ENCODE measurements around the gene RTBDN. TPM values are rescaled to one million over a fixed set of nuclear protein-coding genes. Genes with fewer than 3 reads are reported as not detected.
"Not testable (repeated sequence)": the region's sequence is repeated elsewhere in the genome, so short reads cannot be mapped to it uniquely, and the experiment has no call there.

RTBDN gene
- polyA plus RNA-seq, 1 donor from 2014 or later: not detected

DNA sequence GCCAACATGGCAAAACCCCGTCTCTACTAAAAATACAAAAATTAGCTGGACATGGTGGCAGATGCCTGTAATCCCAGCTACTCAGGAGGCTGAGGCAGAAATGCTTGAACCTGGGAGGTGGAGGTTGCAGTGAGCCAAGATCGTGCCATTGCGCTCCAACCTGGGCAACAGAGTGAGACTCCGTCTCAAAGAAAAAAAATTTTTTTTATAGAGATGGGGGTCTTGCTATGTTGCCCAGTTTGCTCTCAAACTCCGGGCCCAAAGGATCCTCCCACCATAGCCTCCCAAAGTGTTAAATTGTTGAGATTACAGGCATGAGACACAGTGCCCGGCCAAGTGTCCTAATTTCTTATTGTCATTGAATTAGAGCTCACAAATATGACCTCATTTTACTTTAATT is 17.2 kb downstream of the RTBDN start:
- H3K27ac Mint-ChIP-seq, H3K4me1 Mint-ChIP-seq, H3K36me3 Mint-ChIP-seq, H3K4me3 Mint-ChIP-seq, H3K27me3 Mint-ChIP-seq, H3K9me3 Mint-ChIP-seq: not testable (repeated sequence)

- Mint-ChIP-seq H3K9me3 (no peaks in the 10 kb centered on the region), H3K27me3 (no peaks in the 10 kb centered on the region), H3K36me3 (peaks cover 4% of the 10 kb centered on the region), H3K27ac (no peak overlapping the region), H3K4me3 (no peak overlapping the region), H3K4me1 (no peaks in the 10 kb centered on the region)
Measured at GRCh38 chr19:12815088-12815487, 19.3 kb downstream of the RTBDN start.

- Mint-ChIP-seq H3K4me3 (peak within 1 kb of the TSS; percentile 89 to 98 (median 95)), H3K27ac (peak within 1 kb of the TSS; percentile 89 to 96 (median 92)), H3K9me3 (no peaks in the 10 kb centered on the region), H3K4me1 (peaks cover 9 to 16% (median 14%) of the 10 kb centered on the region in 3 donors), H3K36me3 (peaks cover 4% of the 10 kb centered on the region), H3K27me3 (no peaks in the 10 kb centered on the region)
Measured at GRCh38 chr19:12806242-12807081, 27.9 kb downstream of the RTBDN start, which contains the start of gene RNASEH2A. Gene RNASEH2A (plus strand): TSS chr19:12806584. CDS start chr19:12806674, 90 bp downstream.

DNA sequence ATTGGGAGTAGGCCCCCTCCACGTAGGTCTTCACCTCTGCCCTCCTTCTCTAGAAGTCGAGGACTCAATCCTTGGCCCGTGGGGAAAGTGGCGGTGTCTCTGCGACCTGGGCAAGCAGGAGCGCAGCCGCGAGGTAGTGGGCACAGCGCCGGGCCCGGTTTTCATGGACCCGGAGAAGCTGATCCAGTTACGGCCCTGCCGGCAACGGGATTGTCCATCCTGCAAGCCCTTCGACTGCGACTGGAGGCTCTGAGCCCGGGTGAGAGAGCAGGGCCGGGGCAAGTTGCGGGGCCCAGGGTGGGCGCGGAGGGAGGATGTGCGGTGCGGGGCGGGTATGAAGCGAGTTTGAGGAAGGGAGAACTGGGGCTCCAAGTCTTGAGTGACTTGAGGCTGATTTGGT is 30.3 kb downstream of the RTBDN start:
- H3K27ac Mint-ChIP-seq: no peak overlapping the region
- H3K9me3 Mint-ChIP-seq: no peaks in the 10 kb centered on the region
- no peaks in the 10 kb centered on the region for H3K27me3 Mint-ChIP-seq
- peak overlapping the region in 3 of 4 donors; percentile 17 to 82 (median 76) for H3K4me3 Mint-ChIP-seq
- peaks cover 1% of the 10 kb centered on the region for H3K36me3 Mint-ChIP-seq
- H3K4me1 Mint-ChIP-seq: peaks cover 15 to 22% (median 20%) of the 10 kb centered on the region in 3 donors

GRCh38 chr19:12802267-12803106 is 31.9 kb downstream of the RTBDN start:
- Mint-ChIP-seq H3K4me1 (peaks cover 15 to 22% (median 18%) of the 10 kb centered on the region in 3 donors), H3K4me3 (peak overlapping the region; percentile 79 to 92 (median 88)), H3K27ac (peak overlapping the region; percentile 19 to 62 (median 43)), H3K27me3 (no peaks in the 10 kb centered on the region), H3K36me3 (peaks cover 1% of the 10 kb centered on the region), H3K9me3 (no peaks in the 10 kb centered on the region)

DNA sequence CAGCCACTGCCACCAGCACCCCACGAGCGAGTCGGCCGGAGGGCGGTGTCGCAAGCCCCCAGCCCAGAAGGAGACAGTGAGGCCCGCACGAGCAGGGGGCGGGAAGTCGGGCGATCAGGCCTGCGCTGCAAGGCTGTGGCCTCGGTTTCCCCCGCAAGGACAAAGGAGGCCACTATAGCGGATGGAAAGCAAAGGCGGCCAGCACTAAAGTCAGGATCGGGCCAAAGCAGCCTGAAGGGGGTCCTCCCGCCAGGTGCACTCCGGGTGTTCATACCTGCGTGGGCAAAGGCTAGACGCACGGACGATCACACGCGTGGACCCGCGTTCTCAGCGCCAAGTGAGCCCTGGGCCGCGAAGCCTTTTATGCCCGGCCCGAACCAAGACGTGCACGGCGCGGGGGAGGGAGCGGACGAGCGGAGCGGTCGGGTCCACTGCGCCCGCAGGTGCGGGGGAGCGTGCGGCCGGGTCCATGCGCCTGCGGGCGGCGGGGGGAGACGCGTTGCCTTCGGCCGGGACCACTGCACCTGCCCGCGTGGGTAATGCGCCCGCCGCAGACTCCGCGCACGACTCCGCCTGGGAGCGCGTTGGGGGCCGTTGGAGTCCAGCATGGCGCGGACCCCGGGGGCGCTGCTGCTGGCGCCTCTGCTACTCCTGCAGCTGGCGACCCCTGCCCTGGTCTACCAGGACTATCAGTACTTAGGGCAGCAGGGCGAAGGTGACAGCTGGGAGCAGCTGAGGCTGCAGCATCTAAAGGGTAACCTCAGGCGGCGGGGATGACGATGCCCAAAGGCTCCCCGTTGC is 32.7 kb downstream of the RTBDN start, which contains the start of the genes PRDX2 and THSD8:
TSS of gene PRDX2 (minus strand) at position 335 of the 801 bp plus-strand sequence. CDS start 539 bp downstream, outside the sequence.
TSS of gene THSD8 (plus strand) at position 604 of the 801 bp plus-strand sequence. CDS start at position 607, 3 bp downstream.
- H3K27ac Mint-ChIP-seq: peak within 1 kb of the TSS; percentile 53 to 76 (median 62)

DNA sequence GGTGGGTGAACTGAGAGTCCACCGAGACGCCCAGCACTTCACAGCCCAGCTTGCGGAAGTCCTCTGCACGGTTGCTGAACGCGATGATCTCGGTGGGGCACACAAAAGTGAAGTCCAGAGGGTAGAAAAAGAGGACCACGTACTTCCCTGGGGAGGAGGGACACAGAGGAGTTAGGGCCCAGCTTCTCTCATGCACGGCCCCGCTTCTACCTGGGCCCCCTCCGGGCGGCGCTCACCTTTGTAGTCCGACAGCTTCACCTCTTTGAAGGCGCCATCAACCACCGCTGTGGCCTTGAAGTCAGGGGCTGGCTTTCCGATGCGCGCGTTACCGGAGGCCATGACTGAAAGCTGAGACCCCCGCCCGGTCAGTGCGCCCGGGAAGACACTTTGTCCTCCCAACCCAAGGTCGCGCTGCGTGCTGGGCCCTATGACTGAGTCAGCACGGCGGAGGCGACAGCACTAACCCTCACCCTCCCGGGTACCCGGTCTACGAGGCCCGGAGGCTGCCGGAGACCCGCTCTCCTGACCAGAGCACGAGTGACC is 33.4 kb downstream of the RTBDN start:
- H3K4me1 Mint-ChIP-seq: peaks cover 14 to 19% (median 19%) of the 10 kb centered on the region in 3 donors
- H3K36me3 Mint-ChIP-seq: peaks cover 3% of the 10 kb centered on the region
- H3K9me3 Mint-ChIP-seq: no peaks in the 10 kb centered on the region
- peak overlapping the region; percentile 23 to 76 (median 53) for H3K27ac Mint-ChIP-seq
- H3K27me3 Mint-ChIP-seq: no peaks in the 10 kb centered on the region
- H3K4me3 Mint-ChIP-seq: peak overlapping the region; percentile 79 to 92 (median 88)

More for the DNA sequence above, 32.7 kb downstream of the RTBDN start, which contains the start of the genes PRDX2 and THSD8:
- Mint-ChIP-seq H3K9me3 (no peaks in the 10 kb centered on the region), H3K27me3 (no peaks in the 10 kb centered on the region), H3K4me3 (peak within 1 kb of the TSS; percentile 79 to 92 (median 88)), H3K36me3 (peaks cover 1% of the 10 kb centered on the region), H3K4me1 (peaks cover 14 to 18% (median 18%) of the 10 kb centered on the region in 3 donors)

DNA sequence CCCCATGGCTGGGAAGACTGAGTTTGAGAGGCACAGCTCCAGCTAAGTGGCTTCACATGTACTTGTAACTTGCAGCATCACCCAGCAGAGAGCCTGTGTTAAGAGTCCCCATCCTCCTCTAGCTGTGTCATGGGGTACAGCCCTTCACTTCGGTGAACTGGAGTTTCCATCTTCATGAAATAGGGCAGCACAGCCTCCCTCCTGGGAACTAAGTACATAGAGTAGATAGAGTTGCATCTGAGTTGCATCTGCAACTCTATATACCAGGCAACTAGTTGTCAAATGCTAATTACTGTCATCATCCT is 34.0 kb downstream of the RTBDN start:
- Mint-ChIP-seq H3K4me3 (peak overlapping the region; percentile 79 to 92 (median 88)), H3K9me3 (no peaks in the 10 kb centered on the region), H3K27ac (peak overlapping the region; percentile 14 to 76 (median 23)), H3K27me3 (no peaks in the 10 kb centered on the region), H3K4me1 (peaks cover 13 to 22% (median 20%) of the 10 kb centered on the region in 3 donors), H3K36me3 (peaks cover 3% of the 10 kb centered on the region)

- Mint-ChIP-seq H3K36me3 (peaks cover 3% of the 10 kb centered on the region), H3K27me3 (no peaks in the 10 kb centered on the region), H3K9me3 (no peaks in the 10 kb centered on the region), H3K4me1 (peaks cover 13 to 22% (median 20%) of the 10 kb centered on the region in 3 donors), H3K4me3 (peak overlapping the region in 2 of 4 donors; percentile 41 to 79), H3K27ac (peak overlapping the region in 2 of 3 donors; percentile 23 to 76)
Measured at GRCh38 chr19:12799742-12800465, 34.5 kb downstream of the RTBDN start.

DNA sequence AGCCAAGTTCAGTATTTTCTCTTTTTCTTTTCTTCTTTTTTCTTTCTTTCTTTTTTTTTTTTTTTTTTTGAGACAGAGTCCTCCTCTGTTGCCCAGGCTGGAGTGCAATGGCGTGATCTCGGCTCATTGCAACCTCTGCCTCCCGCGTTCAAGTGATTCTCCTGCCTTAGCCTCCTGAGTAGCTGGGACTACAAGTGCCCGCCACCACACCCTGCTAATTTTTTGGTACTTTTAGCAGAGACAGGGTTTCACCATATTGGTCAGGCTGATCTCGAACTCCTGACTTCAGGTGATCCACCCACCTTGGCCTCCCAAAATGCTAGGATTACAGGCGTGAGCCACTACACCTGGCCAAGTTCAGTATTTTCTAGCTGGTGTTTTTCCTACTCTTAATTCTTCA is 36.8 kb downstream of the RTBDN start:
- H3K4me3 Mint-ChIP-seq, H3K36me3 Mint-ChIP-seq: not testable (repeated sequence)
- peak overlapping the region in 1 of 3 donors; percentile 56 for H3K27ac Mint-ChIP-seq

GRCh38 chr19:12797141-12797587 is 37.2 kb downstream of the RTBDN start:
- Mint-ChIP-seq H3K4me1 (peaks cover 20 to 26% (median 22%) of the 10 kb centered on the region in 3 donors), H3K9me3 (peaks cover 0 to 2% (median 0%) of the 10 kb centered on the region in 3 donors), H3K27ac (peak overlapping the region in 1 of 3 donors; percentile 98), H3K4me3 (peak overlapping the region in 1 of 4 donors; percentile 17), H3K36me3 (peaks cover 1% of the 10 kb centered on the region), H3K27me3 (no peaks in the 10 kb centered on the region)

More for the DNA sequence above, 36.8 kb downstream of the RTBDN start:
- H3K4me1 Mint-ChIP-seq: peaks cover 20 to 30% (median 26%) of the 10 kb centered on the region in 3 donors
- not testable (repeated sequence) for H3K27me3 Mint-ChIP-seq, H3K9me3 Mint-ChIP-seq

- Mint-ChIP-seq H3K4me3 (peak overlapping the region; percentile 78 to 93 (median 87)), H3K27me3 (no peaks in the 10 kb centered on the region), H3K27ac (peak overlapping the region; percentile 93 to 100 (median 98)), H3K4me1 (peaks cover 20 to 25% (median 22%) of the 10 kb centered on the region in 3 donors), H3K9me3 (peaks cover 0 to 2% (median 0%) of the 10 kb centered on the region in 3 donors), H3K36me3 (peaks cover 1% of the 10 kb centered on the region)
Measured at GRCh38 chr19:12796146-12797071, 38.0 kb downstream of the RTBDN start.

Data from IgD-negative memory B cell (primary cell).